Endothelial cell of umbilical vein (primary cell): ENCODE data around the gene CCDC32. TPM values are rescaled to one million over a fixed set of nuclear protein-coding genes. Genes with fewer than 3 reads are reported as not detected.

ENCODE experiments used
- BruUV-seq: library from RNA; stranded (reverse); fragments of 400-500 nt; replicated peaks from 2 replicates; lab custom pipeline; 2021; lab: Mats Ljungman, UMichigan
- CTCF ChIA-PET: fragments of 300-600, 350-600 bp; sonication (Branson Sonifier 250); formaldehyde crosslinking; loops from one replicate; lab custom pipeline; 2021; ENCODE audit warnings: antibody characterized with exemption, inconsistent platforms; lab: Charles Lee
- POLR2A ChIA-PET: fragments of 300-600, 350-600 bp; sonication (Branson Sonifier 250); formaldehyde crosslinking; loops from one replicate; lab custom pipeline; 2021; ENCODE audit warnings: antibody characterized with exemption, inconsistent platforms; lab: Charles Lee
- DNase-seq: peaks from one replicate; pipeline ENCODE4 v3.0.0-alpha.2; 2011; ENCODE audit warnings: low read depth, low spot score
- FAIRE-seq: peaks from 2 replicates; lab custom pipeline; 2011; peaks lifted over from hg19 to GRCh38; lab: Jason Lieb, UNC
- H2AFZ ChIP-seq: 2 replicates; pipeline ENCODE4 v1.6.0; 2012; ENCODE audit warnings: low read depth, low read length, control low read depth, inconsistent platforms
- H3K27ac ChIP-seq: 2 replicates; pipeline ENCODE4 v1.5.1; 2011; ENCODE audit warnings: low read depth, mild to moderate bottlenecking, control low read depth, low read length, moderate library complexity; ENCODE audit not compliant: insufficient read depth
- H3K27me3 ChIP-seq, 2 experiments: 2 replicates each; pipeline versions ENCODE4 v1.6.0 to v1.6.1; 2011; ENCODE audit warnings: low read length in 2 of 2, mixed read lengths in 1 of 2; ENCODE audit not compliant: control insufficient read depth in 2 of 2, insufficient read depth in 2 of 2
- H3K36me3 ChIP-seq, 2 experiments: 2 replicates in 1 of 2; 3 replicates in 1 of 2; pipeline ENCODE4 v1.5.1; 2011; ENCODE audit warnings: low read length in 2 of 2, mild to moderate bottlenecking in 1 of 2, moderate library complexity in 1 of 2; ENCODE audit not compliant: control insufficient read depth in 2 of 2, insufficient read depth in 2 of 2; ENCODE audit errors: extremely low read depth in 1 of 2
- H3K4me1 ChIP-seq: 3 replicates; pipeline ENCODE4 v1.5.1; 2011; ENCODE audit warnings: mild to moderate bottlenecking, low read length; ENCODE audit not compliant: control insufficient read depth, insufficient read depth; ENCODE audit errors: extremely low read depth
- H3K4me2 ChIP-seq: 2 replicates; pipeline ENCODE4 v1.6.1; 2011; ENCODE audit warnings: low read length, control low read depth, mixed read lengths; ENCODE audit not compliant: insufficient read depth
- H3K4me3 ChIP-seq, 3 experiments: fragments of 200-600 bp in 1 of 3; sonication (generic), shearing (Covaris generic) in 1 of 3; replicated peaks in 1 of 3; 2 replicates each; pipeline ENCODE4 v1.5.1; 2011 to 2016; ENCODE audit warnings: control low read depth in 3 of 3, low read length in 3 of 3, mild to moderate bottlenecking in 2 of 3, inconsistent platforms in 1 of 3, low read depth in 1 of 3, moderate library complexity in 1 of 3; ENCODE audit not compliant: insufficient read depth in 1 of 3
- H3K79me2 ChIP-seq: 2 replicates; pipeline ENCODE4 v1.6.0; 2012; ENCODE audit warnings: low read length, inconsistent platforms; ENCODE audit not compliant: control insufficient read depth, insufficient read depth
- H3K9ac ChIP-seq: replicated peaks from 2 replicates; pipeline ENCODE3; 2011; ENCODE audit warnings: low read length, control low read depth; ENCODE audit not compliant: insufficient read depth; ENCODE audit errors: extremely low read depth
- H3K9me1 ChIP-seq: replicated peaks from 3 replicates; pipeline ENCODE4 v1.6.0; 2011; ENCODE audit warnings: mild to moderate bottlenecking, low read length; ENCODE audit not compliant: control insufficient read depth, insufficient read depth; ENCODE audit errors: extremely low read depth
- H3K9me3 ChIP-seq: replicated peaks from 2 replicates; pipeline ENCODE4 v1.5.1; 2012; ENCODE audit warnings: low read length, inconsistent platforms; ENCODE audit not compliant: control insufficient read depth, insufficient read depth
- H4K20me1 ChIP-seq: replicated peaks from 2 replicates; pipeline ENCODE3; 2011; ENCODE audit warnings: mild to moderate bottlenecking, low read length; ENCODE audit not compliant: control insufficient read depth, insufficient read depth; ENCODE audit errors: extremely low read depth
- EZH2 ChIP-seq: IDR thresholded peaks from 2 replicates; pipeline ENCODE4 v1.6.1; 2012; ENCODE audit warnings: borderline replicate concordance, low read depth, mild to moderate bottlenecking, moderate library complexity, low read length, inconsistent platforms; ENCODE audit not compliant: severe bottlenecking
- dilution Hi-C: fragments of 300-500 bp; cut with MboI; formaldehyde crosslinking; loops from one replicate; pipeline ENCODE4 v1.15.0; 2019; ENCODE audit warnings: low sequenced_read_pairs; ENCODE audit not compliant: extremely low pct_ligation_motif_present
- intact Hi-C: fragments of 100-400 bp; cut with micrococcal nuclease; formaldehyde crosslinking; loops from one replicate; pipeline ENCODE4 v1.10.0; 2022
- polyA plus RNA-seq, 4 experiments: library from polyadenylated mRNA; depleted of rRNA in 3 of 4; stranded (reverse) in 3 of 4; unstranded in 1 of 4; fragments of >200 nt; gene quantifications; 2 replicates each; pipeline versions ENCODE4 v1.2.1 to v1.2.3, GENCODE V29; 2011 to 2012; ENCODE audit warnings: missing spikeins in 1 of 4
- small RNA-seq: library from RNA; depleted of rRNA; stranded (forward); fragments of <200 nt; gene quantifications from one replicate; pipeline ENCODE3, GENCODE V24; 2012; ENCODE audit warnings: low replicate concordance, low read depth; ENCODE audit not compliant: insufficient read depth, insufficient read length
- total RNA-seq: library from RNA; stranded (reverse); gene quantifications from 2 replicates; pipeline ENCODE4 v1.2.3, GENCODE V29; 2021
- TF ChIP-seq, protein P1 (sequence below), 2 donors: IDR thresholded peaks; 1 replicate in 1 of 2; 2 replicates in 1 of 2; pipeline ENCODE4 v1.5.1; 2011; ENCODE audit warnings: low read length in 2 of 2, mild to moderate bottlenecking in 2 of 2, moderate library complexity in 2 of 2, control low read depth in 1 of 2, inconsistent platforms in 1 of 2, low read depth in 1 of 2; ENCODE audit not compliant: insufficient read depth in 1 of 2; ENCODE audit errors: extremely low read depth in 1 of 2

CCDC32 gene
- total and polyA plus RNA-seq, 2 donors (not counting 3 experiments of a cell fraction or from before 2014, with no cell fraction given), result 22.9 to 24.0 TPM

- intact Hi-C loops, result loop anchor here (1.0 to 5.0 kb wide), 4 partner anchors 36 to 163 kb away; partner anchors contain the start of genes BAHD1 and CHST14
- peak overlapping the region; percentile 79 for H3K4me2 ChIP-seq
- peak overlapping the region; percentile 93 for H2AFZ ChIP-seq
- H3K27me3 ChIP-seq, result peaks cover 0 to 3% of the 10 kb centered on the region in 2 experiments
- H3K4me1 ChIP-seq, result no peaks in the 10 kb centered on the region
- dilution Hi-C loops, result no loop called here
- H3K79me2 ChIP-seq, result no peaks in the 10 kb centered on the region
- POLR2A ChIA-PET, result no interaction called here
- H3K9me3 ChIP-seq, result no peaks in the 10 kb centered on the region
- no peaks in the 10 kb centered on the region for H3K9me1 ChIP-seq
- no peak for TF ChIP-seq EZH2
- TF ChIP-seq, protein P1, sequence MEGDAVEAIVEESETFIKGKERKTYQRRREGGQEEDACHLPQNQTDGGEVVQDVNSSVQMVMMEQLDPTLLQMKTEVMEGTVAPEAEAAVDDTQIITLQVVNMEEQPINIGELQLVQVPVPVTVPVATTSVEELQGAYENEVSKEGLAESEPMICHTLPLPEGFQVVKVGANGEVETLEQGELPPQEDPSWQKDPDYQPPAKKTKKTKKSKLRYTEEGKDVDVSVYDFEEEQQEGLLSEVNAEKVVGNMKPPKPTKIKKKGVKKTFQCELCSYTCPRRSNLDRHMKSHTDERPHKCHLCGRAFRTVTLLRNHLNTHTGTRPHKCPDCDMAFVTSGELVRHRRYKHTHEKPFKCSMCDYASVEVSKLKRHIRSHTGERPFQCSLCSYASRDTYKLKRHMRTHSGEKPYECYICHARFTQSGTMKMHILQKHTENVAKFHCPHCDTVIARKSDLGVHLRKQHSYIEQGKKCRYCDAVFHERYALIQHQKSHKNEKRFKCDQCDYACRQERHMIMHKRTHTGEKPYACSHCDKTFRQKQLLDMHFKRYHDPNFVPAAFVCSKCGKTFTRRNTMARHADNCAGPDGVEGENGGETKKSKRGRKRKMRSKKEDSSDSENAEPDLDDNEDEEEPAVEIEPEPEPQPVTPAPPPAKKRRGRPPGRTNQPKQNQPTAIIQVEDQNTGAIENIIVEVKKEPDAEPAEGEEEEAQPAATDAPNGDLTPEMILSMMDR (IDR thresholded peaks at IDR 0.05; ENCODE audit: extremely low read depth in 1 of 2, insufficient read depth in 1 of 2, low read depth in 1 of 2, low read length in 2 of 2), result peak; percentile 64 to 83
- H3K4me3 ChIP-seq, result peak overlapping the region in 2 of 3 experiments; percentile 11 to 51
- no peak overlapping the region for H3K9ac ChIP-seq
- peak; percentile 76 for DNase-seq
- H3K36me3 ChIP-seq, result no peaks in the 10 kb centered on the region
- peak; percentile 89 for FAIRE-seq
- H3K27ac ChIP-seq, result no peak overlapping the region
- H4K20me1 ChIP-seq, result no peaks in the 10 kb centered on the region
- no TSS peak for BruUV-seq
- CTCF ChIA-PET, result interaction anchor here (0.6 to 1.6 kb wide), 19 partner anchors 10 to 163 kb away, joined by 3 to 6 read pairs (median 4); partner anchors contain the start of genes BAHD1 and RPUSD2
Observed at GRCh38 chr15:40506964-40507571, 57.8 kb downstream of the CCDC32 start.

Small RNA genes within 50 kb of the gene (small RNA-seq; reads per million reads assigned to genes)
- gene RF00017 (not detected), gene RNU6-516P (not detected)

Other genes with a start within 250 kb of the CCDC32 start
- 23.6 and 24.1 TPM in 2 replicates for gene INAFM2, start 241.3 kb downstream of the CCDC32 start, total RNA-seq
- gene INAFM2, start 241.3 kb downstream of the CCDC32 start, polyA plus RNA-seq, result 9.4 and 10.4 TPM in 2 replicates
- gene CCDC9B, start 224.1 kb downstream of the CCDC32 start, total RNA-seq, result 46.0 and 47.3 TPM in 2 replicates
- gene CCDC9B, start 224.1 kb downstream of the CCDC32 start, polyA plus RNA-seq, result 4.8 and 7.6 TPM in 2 replicates
- gene PHGR1, start 214.0 kb downstream of the CCDC32 start, total RNA-seq, result not detected in 2 replicates
- gene PHGR1, start 214.0 kb downstream of the CCDC32 start, polyA plus RNA-seq, result not detected in 2 replicates
- 0.65 and 1.2 TPM in 2 replicates for gene DISP2, start 206.8 kb downstream of the CCDC32 start, total RNA-seq
- 0.10 and 0.24 TPM in 2 replicates for gene DISP2, start 206.8 kb downstream of the CCDC32 start, polyA plus RNA-seq
- gene KNSTRN, start 182.3 kb downstream of the CCDC32 start, total RNA-seq, result 54.9 and 61.4 TPM in 2 replicates
- 19.1 and 24.4 TPM in 2 replicates for gene KNSTRN, start 182.3 kb downstream of the CCDC32 start, polyA plus RNA-seq
- gene IVD, start 159.2 kb downstream of the CCDC32 start, total RNA-seq, result 62.5 and 64.3 TPM in 2 replicates
- gene IVD, start 159.2 kb downstream of the CCDC32 start, polyA plus RNA-seq, result 33.6 and 34.1 TPM in 2 replicates
- 19.1 and 19.7 TPM in 2 replicates for gene BAHD1, start 124.1 kb downstream of the CCDC32 start, total RNA-seq
- 6.3 and 7.0 TPM in 2 replicates for gene BAHD1, start 124.1 kb downstream of the CCDC32 start, polyA plus RNA-seq
- gene CHST14, start 94.1 kb downstream of the CCDC32 start, total RNA-seq, result 45.9 and 49.2 TPM in 2 replicates
- 35.1 and 38.3 TPM in 2 replicates for gene CHST14, start 94.1 kb downstream of the CCDC32 start, polyA plus RNA-seq
- 10.6 and 11.4 TPM in 2 replicates for gene RPUSD2, start 4.3 kb upstream of the CCDC32 start, total RNA-seq
- gene RPUSD2, start 4.3 kb upstream of the CCDC32 start, polyA plus RNA-seq, result 7.0 and 7.8 TPM in 2 replicates
- gene KNL1, start 29.2 kb upstream of the CCDC32 start, total RNA-seq, result 31.8 and 33.8 TPM in 2 replicates
- 3.7 and 4.0 TPM in 2 replicates for gene KNL1, start 29.2 kb upstream of the CCDC32 start, polyA plus RNA-seq
- gene RAD51, start 130.1 kb upstream of the CCDC32 start, total RNA-seq, result 29.7 and 30.9 TPM in 2 replicates
- 10.5 and 11.1 TPM in 2 replicates for gene RAD51, start 130.1 kb upstream of the CCDC32 start, polyA plus RNA-seq
- gene RMDN3, start 190.2 kb upstream of the CCDC32 start, total RNA-seq, result 35.9 and 37.2 TPM in 2 replicates
- 17.6 and 20.1 TPM in 2 replicates for gene RMDN3, start 190.2 kb upstream of the CCDC32 start, polyA plus RNA-seq
- 5.5 and 6.3 TPM in 2 replicates for gene GCHFR, start 199.0 kb upstream of the CCDC32 start, total RNA-seq
- 14.2 and 17.0 TPM in 2 replicates for gene GCHFR, start 199.0 kb upstream of the CCDC32 start, polyA plus RNA-seq
- gene C15orf62, start 204.9 kb upstream of the CCDC32 start, total RNA-seq, result 0.38 and 0.44 TPM in 2 replicates
- gene C15orf62, start 204.9 kb upstream of the CCDC32 start, polyA plus RNA-seq, result 0.12 and 0.16 TPM in 2 replicates
- 24.8 and 29.7 TPM in 2 replicates for gene ZFYVE19, start 242.0 kb upstream of the CCDC32 start, total RNA-seq
- gene ZFYVE19, start 242.0 kb upstream of the CCDC32 start, polyA plus RNA-seq, result 47.2 and 55.4 TPM in 2 replicates
- gene DNAJC17, start 242.4 kb upstream of the CCDC32 start, total RNA-seq, result 42.6 and 46.4 TPM in 2 replicates
- gene DNAJC17, start 242.4 kb upstream of the CCDC32 start, polyA plus RNA-seq, result 30.7 and 43.2 TPM in 2 replicates